H54 (cell line): ENCODE measurements around the gene RAD51B.

ENCODE experiments used
- DNase-seq: peaks from one replicate; pipeline ENCODE4 v3.0.0; 2011; ENCODE audit warnings: low spot score, mixed read lengths; ENCODE audit not compliant: insufficient read length
- FAIRE-seq: peaks from 3 replicates; lab custom pipeline; 2011; peaks lifted over from hg19 to GRCh38; lab: Jason Lieb, UNC
- POLR2A ChIP-seq: IDR thresholded peaks from 2 replicates; pipeline ENCODE4 v1.6.1; 2011; ENCODE audit warnings: low read depth, mild to moderate bottlenecking, low read length

RAD51B gene

DNA sequence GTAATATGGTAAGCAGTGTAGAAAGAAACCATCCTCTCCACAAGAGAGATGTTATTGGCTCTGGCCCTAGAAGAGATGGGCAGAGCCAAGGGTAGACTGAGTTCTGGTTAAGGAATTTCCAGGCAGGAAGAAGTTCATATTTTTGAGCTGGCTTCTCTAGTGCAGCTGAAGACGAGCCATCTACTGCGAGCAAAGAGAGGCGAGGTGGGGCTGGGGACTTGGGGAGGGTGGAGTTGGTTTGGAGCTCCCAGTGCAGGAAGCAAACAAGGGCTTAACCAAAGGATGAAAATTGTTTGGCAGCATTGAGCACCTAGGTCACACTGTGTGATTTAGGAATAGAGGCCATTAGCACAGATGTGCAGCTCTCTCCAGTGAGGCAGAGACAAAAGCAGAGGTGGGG is 733.7 kb downstream of the RAD51B start:
- TF ChIP-seq POLR2A = no peak
- DNase-seq (no peak), FAIRE-seq (no peak)

DNA sequence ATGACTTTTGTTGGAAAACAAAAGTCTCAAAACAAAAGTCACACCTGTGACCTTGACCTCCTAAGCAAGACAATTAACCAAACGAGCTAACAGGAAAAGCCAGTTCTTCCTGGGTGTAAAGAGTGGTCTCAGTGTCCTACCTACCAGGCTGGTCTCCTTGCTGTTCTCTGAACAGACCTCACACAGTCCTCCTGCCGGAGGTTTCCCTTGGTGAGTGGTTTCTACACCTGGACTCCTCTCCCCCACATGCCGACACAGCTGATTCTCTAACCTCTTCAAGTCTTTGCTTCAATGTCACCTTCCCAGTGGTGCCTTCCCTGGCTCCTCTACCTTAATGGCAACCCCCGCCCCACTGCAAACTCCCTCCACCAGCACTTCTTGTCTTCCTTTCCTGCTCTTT is 734.7 kb downstream of the RAD51B start:
- TF ChIP-seq POLR2A = no peak
- FAIRE-seq (no peak), DNase-seq (no peak)

DNA sequence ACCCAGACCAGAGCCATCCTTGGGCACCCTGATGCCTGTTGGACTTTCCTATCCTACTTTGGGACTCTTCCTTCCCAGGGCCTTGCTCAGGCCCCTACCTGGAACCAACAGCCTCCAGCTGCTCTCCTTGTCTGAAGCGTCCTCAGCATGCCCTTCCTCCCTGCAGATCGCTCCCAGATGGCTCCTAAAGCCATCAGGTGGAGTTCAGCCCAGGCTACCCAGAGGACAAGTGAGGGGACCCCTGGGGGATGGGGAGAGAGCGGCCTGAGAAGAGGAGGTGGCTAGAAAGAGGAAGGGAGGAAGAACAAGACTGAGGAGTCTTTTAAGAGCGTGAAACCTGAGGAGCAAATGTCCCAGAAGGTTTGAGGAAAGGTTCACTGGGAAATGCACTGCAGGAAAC is 736.7 kb downstream of the RAD51B start:
- FAIRE-seq = no peak
- no peak for TF ChIP-seq POLR2A

DNA sequence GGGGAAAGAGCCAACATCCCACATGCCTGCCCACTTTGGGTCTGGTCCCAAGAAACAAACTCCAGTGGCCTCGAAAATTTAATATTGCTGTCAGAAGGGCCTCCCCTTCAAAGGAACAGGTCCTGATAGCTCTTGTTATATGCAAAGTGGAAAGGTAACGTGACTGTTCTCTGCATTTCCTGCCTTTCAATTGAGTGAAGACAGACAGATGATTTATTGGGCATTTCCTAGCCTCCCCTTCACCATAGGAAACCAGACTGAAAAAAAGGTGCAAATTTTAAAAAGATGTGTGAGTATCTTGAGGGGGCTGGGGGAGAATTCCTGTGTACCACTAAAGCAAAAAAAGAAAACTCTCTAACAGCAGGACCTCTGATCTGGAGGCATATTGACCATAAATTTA is 738.1 kb downstream of the RAD51B start:
- DNase-seq (no peak), FAIRE-seq (no peak)
- no peak for TF ChIP-seq POLR2A

More for the DNA sequence above, 736.7 kb downstream of the RAD51B start:
- DNase-seq = no peak

DNA sequence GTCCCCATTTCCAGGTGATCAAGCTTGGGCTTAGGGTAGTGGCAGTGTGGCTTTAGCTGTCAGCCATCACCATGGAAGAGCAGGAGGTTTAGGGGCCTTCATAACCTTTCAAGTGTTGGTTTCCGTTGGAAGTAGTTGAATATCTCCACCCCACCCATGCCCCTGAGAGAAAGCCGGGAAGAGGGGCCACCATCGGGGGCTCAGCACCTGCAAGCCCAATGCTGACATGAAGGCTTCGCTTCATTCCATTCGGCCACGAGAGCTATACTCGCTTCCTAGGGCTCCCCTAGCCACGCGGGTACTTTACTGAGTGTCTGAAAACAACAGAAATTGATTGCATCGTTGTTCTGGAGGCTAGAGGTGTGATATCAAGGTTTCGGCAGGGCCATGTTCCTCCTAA is 738.5 kb downstream of the RAD51B start:
- FAIRE-seq = no peak
- no peak for TF ChIP-seq POLR2A

DNA sequence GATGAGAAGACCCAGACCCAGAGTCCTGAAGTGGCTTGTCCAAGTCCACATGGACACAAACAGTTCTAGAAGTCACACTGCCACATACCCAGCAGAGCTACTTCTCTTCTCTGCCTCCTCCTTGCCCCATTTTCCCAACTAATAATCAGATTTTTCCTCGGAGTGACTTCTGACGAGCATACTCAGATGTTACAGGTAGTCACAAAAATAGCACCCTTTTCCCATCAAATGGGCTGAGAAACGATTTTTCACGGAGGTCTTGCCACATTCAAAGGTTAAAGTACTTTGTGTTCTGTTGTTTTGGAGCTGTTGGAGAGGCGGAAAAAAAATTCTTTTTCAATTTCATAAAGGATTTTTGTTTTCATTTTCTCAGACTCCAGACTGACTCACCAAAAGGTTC is 740.4 kb downstream of the RAD51B start:
- no peak for DNase-seq
- no peak for FAIRE-seq
- no peak for TF ChIP-seq POLR2A

More for the DNA sequence above, 738.5 kb downstream of the RAD51B start:
- no peak for DNase-seq

DNA sequence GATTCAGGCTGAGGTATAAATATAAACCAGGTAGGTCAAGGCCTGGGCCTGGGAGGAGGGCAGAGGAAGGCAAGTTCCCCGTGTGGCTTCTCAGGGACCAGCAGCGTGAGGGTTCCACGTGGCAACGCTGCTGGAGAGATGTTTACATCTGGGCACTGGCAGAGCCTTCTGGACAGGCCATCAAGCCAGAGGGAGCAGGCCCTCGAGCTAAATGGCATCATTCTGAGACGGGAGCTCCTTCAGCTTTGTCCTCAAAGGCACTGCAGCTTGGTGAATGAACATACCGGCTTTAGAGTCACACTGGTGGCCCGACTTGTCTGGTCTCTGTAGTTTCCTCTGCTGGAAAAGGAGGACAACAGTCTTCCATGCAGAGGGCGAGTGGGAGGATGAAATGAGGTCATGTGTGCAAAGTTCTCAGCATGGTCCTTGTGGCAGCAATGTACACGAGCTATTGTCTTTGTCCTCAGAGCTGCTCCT is 742.0 kb downstream of the RAD51B start:
- no peak for FAIRE-seq
- DNase-seq = no peak
- TF ChIP-seq POLR2A = no peak

DNA sequence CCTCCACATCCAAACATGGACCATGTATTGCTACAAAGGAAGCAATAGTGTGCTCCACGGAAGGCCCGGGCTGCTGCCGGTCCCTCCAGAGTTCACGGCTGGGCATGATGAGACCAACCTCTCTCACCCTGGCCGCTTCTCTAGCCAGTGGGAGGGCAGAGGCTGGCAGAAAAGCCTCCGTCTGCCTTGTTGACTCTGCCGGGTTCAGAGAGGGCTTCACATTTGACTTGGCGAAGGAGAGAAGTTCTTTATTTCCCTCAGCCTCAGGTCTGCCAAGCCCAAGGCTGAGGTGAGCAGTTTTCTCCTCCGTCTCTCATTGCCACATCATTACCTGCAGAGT is 743.3 kb downstream of the RAD51B start:
- DNase-seq (no peak), FAIRE-seq (no peak)
- no peak for TF ChIP-seq POLR2A

DNA sequence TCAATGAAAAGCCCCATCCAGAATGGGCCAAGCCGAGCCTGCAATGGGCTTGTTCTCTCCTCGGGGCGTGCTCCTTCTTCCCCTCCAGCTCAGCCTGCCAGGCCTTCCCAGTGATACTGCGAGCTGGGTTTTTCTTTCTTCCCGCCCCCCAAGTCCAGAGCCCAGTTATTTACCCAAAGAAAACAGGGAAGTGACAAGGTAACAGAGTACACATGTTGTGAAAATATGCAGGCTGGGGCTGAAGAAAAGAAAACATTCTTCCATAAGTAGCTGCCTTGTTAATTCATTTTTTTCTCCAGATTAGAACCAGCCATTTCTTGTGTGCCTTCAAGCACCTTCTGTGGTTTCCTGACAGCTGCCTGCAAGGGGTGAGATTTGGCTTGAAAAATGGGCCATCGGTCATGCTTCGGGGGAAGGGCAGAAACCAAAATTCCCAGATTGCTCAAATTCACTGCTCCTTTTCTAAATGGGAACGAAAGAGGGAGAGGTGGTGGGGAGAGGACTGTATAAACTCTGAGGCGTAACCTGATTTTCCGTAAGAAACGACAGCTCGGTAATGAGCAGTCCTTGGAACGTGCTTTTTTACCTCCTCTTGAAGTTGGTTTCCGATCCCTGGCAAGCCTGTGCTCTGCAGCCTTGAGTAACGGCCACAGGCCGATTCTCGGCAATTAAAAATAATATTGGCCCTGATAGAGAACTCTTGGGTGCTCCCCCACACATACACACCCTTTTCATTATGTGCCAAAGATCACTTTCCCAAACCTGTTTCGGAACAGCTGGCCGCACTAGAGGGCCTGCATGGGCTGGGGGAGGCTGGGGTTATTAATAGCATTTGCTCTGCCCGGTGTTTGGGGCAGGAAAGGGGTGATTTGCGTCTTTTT is 743.9 kb downstream of the RAD51B start:
- FAIRE-seq (no peak), DNase-seq (no peak)
- TF ChIP-seq POLR2A = no peak

DNA sequence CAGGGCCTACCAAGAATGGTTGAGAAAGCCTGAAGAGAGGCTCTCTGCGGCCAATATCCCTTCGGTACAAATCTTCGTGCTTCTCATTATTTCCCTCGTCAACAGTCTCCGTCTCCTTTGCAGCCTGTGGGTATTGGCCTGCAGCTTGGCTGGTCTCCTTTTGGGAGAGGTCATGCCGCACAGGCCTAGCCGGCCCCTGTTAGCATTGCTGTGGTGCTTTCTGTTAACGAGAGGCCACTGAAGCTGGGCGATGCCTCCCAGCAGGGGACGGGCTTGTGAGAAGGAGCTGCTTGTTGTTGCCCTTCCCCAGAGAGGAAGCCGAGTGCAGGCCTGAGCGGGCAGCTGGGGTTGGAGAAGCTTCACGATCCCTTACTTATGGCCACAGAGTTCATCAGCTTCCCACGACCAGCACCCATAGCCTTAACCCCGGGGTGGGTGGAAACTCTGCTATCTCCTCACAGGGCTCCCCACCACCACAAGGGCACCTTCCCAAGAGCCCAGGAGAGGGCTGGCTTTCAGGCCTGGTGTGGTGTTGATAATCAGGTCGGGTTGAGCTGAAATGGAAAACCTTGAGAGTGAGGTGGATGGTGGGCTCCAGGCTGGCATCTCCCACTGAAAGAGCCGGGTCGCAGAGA is 744.7 kb downstream of the RAD51B start:
- DNase-seq (no peak), FAIRE-seq (no peak)
- no peak for TF ChIP-seq POLR2A

DNA sequence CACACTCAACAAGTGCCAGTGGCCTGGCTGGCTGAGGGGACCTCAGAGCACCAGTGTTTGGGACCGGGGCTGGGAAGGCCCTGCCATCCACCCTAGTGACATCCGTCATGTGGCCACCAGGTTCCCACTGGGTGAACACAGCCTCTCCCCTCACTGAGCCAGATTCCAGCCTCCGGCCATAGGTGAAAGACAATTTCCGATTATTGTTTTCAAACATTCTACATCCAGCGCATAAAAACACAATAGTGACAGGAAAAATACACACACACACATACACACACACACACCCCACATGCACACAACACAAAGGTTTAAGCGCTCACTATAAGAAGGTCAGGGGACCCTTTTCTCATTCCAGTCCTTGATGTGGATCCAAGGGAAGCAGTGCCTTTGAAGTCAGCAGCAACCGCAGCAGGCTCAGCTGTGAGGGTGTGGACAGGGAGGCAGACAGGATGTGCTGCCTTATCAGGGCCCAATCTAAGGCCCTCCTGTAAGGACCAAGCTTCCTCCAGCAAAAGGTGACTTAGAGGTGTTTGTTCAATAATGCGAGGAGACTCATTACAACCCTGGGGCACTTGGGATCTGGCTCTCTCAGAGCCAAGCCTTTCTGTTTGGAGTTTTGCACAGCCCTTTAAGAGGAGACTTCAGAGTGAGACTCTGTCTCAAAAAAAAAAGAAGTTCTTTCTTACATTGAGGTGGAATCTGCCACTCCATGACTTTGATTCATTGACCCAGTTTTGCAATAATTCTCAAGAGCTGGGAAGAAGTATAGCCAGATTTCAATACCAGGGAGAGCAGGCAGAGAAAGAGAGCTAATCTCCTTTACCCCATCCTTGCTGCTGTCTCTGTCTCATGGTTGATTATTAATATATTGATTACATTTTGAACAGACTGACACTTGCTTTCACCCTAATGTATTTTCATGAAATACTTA is 745.5 kb downstream of the RAD51B start:
- DNase-seq = no peak
- no peak for TF ChIP-seq POLR2A
- FAIRE-seq = no peak

DNA sequence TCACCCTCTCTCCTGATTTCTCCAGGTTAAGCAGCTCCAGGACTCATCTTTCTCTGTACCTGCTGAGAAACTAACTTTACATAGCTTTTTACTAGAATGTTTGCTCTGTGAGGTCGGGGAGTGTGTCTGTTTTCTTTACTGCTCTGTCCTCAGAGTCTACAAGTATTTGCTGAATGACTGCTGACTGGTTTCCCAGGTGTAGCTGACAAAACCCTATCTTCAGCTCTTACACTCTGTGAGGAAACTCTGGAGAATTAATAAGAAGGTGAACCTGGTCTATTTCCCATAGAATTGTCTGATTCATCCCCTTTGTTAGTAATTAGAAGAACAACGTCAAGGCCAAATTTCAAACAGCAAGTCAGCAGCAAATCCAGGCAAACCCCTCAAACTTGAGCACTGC is 746.5 kb downstream of the RAD51B start:
- DNase-seq (no peak), FAIRE-seq (no peak)
- no peak for TF ChIP-seq POLR2A
